ENCODE results near the gene TMEFF1.
"Not testable (repeated sequence)": the region's sequence is repeated elsewhere in the genome, so short reads cannot be mapped to it uniquely, and the experiment has no call there.

TMEFF1 gene

DNA sequence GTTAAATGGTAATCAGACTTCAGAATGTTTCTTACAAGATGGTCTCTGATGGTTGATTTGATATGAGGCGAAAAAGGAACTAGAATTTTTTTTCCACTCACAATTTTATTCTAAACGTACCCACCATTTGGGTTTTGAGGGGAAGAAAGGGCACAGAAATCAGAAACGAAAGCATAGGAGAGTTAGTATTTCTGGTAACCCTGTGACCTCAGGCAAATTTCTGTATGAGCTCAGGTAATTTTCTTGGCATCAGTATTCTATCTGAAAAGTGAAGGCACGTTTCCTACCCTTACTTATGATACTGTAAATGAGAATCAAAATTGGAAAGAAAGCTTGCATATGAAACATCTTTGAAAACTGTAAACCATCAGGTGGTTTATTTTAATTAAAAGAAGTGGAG, 26.5 kb downstream of the TMEFF1 start:
- no peak for DNase-seq

DNA sequence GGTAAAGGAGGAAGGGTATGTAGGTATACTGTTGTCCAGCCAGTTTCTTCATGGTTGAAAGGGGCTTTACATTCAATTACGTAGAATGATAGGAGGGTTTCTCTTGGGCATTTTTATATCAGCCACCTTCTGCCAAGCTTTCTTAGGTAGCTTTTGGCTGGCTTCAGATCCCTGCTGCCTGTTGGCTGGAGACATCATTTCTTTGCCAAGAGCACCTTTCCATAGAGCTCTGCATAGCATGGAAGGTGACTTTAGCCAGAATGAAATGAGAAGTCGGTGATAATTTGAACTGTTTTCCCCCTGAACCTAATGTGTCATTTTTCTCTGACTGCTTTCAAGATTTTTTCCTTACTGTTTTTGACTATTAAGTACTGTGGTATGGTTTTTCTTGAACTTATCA, 26.9 kb downstream of the TMEFF1 start:
- DNase-seq: no peak

DNA sequence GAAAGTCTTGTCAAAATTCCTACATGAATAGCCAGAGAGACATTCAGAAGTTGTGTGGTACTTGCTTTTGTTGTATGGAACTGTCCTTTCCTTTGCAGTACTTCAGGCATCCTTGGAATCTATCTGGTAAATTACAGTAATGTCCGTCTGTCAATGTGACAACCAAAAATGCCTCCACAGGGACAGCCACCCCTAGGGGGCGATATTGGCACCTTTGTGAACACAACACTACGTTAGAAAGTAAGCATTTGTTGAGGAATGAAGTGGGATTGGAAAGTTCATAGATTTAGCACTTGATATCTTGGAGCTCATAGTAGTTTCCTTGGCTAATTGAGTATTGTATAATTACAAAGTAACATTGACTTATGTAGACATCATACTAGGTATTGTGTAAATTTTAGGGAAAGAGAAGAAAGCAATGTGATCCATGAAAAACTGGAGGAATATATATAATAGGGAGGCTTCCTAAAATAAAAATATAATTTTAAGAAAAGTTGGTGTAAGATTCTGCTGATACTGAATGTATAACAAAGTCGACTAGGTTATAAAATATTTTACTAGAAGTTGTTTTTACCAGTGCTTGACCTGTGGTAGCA, 32.7 kb downstream of the TMEFF1 start:
- peak; percentile 86 for DNase-seq

DNA sequence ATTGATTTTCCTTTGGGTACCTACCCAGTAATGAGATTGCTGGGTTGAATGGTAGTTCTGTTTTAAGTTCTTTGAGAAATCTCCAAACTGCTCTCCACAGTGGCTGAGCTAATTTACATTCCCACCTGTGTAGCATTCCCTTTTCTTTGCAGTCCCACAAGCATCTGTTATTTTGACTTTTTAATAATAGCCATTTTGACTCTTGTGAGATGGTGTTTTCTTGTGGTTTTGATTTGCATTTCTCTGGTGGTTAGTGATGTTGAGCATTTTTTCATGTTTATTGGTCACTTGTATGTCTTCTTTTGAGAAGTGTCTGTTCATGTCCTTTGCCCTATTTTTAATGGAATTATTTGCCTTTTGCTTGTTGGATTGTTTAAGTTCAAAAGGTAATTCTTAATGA, 34.4 kb downstream of the TMEFF1 start:
- DNase-seq: not testable (repeated sequence)

DNA sequence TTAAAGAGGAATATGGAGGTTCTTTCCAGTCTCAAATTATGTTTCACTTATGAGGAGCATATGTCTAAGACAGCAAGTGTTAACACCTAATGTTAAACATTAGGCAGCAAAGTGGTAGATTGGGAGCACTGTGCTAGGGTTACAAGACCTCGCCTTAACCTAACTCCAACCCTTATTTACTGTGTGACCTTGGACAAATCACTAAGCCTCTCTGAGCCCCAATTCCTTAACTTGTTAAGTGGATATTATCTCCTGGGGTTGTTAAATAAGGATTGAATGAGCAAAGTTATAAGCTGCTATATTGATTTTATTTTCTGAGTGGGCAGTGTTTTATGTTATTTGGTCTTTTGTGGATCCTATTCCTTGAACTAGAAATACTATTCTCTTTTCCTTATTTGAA, 38.3 kb downstream of the TMEFF1 start:
- DNase-seq: no peak

DNA sequence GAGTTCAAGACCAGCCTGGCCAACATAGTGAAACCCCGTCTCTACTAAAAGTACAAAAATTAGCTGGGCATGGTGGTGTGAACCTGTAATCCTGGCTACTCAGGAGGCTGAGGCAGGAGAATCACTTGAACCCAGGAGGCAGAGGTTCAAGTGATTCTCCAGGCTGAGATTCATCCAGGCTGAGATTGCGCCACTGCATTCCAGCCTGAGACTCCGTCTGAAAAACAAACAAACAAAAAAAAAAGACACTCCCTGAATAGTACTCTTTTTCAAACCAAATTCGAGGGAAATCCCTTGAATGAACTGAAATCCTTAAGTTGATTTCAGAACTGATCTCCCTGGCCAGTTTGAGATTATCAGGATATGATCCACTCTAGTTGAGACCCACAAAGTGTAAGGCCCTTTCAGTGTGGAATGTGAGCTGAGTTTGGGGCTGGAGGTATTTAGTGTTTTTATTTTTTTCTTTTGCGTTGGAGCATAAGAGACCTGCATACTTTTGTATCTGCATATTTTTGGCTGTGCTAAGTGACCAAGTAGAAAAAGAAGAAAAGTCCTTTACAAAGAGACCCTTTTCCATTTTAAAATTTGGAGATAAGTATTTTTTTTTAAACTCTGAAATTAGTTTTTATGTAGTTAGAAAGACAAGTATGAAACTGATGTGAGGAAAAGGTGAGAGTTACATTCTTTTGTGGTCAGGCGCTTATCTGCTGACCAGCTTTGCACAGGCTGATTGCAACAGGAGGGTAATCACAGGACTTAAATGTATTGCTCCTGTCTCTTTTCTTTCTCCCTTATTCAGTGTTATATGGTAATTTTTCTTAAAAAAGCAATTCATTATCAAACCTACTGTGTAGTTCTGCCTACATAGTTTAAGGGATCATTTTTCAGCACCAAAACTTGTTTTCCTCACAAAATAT, 42.9 kb downstream of the TMEFF1 start:
- DNase-seq: peak; percentile 6

DNA sequence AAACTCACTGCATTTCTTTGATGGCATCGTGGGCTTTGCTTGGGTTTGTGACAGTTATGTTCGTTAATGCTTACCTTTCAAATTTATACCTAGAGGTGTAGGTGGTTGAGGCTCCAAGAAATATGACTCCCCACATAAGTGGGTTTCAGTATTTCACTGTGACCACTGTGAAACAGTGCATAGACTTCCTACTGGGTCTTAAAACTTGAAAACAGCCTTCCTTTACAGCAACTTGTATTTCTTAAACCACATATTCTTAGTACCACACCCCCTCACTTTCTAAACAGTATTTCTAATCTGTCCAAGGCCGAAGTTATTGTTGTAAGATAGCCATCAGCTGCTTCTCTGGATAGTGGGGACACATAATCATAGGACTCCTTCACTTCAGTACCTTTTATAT, 48.3 kb downstream of the TMEFF1 start:
- DNase-seq: no peak

DNA sequence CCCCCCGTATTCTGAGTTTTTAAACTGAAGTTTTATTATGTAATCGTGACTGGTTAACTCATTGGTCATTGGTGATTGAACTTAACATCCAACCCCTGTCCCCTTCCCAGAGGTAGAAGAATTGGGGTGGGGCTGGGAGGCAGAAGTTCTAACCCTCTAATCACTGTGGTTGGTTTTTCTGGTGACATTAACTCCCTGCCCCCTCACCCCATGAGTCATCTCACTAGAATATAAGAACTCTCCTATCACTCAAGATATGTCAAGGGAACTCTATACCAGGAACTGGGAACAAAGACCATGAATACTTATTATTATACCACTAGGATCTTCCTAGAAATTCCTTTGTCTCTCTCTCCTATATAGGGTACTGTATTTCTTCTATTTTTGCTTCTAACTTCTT, 52.6 kb downstream of the TMEFF1 start:
- DNase-seq: no peak

DNA sequence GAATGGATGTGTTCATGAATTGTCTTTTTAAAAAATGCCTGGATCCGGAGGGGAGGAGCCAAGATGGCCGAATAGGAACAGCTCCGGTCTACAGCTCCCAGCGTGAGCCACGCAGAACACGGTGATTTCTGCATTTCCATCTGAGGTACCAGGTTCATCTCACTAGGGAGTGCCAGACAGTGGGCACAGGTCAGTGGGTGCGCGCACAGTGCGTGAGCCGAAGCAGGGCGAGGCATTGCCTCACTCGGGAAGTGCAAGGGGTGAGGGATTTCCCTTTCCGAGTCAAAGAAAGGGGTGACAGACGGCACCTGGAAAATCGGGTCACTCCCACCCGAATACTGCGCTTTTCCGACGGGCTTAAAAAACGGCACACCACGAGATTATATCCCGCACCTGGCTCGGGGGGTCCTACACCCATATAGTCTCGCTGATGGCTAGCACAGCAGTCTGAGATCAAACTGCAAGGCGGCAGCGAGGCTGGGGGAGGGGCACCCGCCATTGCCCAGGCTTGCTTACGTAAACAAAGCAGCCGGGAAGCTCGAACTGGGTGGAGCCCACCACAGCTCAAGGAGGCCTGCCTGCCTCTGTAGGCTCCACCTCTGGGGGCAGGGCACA, 54.3 kb downstream of the TMEFF1 start:
- not testable (repeated sequence) for DNase-seq

DNA sequence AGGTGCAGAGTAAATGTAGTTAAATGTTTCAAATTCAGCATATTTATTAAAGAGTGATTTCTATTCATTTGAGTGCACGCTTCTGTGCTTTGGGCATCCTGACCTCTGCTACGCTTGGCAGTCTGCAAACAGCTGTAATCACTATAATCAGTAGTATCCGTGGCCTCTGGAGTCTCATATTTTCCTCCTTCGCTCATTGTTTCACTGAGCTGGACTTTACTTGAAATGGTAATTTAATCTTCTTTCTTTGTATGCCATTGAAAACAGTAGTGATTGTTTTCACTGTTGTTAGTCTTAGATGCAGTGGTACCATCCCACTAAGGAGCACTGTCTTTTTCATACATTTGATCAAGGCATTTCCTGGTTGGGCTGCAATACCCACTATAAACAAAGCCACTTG, 61.5 kb downstream of the TMEFF1 start:
- no peak for DNase-seq

DNA sequence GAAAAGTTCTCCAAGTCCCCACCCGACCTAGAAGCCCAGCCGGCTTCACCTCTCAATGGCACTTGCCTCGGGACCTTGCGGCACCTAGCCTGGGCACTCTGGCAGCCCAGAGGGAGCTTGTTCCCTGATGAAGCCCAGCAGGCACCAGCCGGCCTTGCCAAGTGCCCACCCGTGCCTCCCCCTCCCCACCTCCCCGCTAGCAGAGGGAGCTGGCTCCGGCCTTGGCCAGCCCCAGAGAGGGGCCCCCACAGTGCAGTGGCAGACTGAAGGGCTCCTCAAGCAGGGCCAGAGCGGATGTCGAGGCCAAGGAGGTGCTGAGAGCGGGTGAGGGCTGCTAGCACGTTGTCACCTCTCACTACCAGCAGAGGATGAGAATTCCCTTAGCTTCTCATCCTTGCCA, 67.4 kb downstream of the TMEFF1 start:
- no peak for DNase-seq

DNA sequence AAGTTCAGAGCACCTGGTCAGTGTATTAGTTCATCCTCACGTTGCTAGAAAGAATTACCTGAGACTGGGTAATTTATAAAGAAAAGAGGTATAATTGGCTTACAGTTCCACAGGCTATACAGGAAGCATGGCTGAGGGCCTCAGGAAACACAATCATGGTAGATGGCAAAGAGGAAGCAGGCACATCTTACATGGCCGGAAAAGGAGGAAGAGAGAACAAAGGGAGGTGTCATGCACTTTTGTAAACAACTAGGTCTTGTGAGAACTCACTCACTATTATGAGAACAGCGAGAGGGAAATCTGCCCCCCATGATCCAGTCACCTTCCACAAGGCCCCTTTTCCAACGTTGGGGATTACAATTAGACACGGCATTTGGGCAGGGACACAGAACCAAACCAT, 76.1 kb downstream of the TMEFF1 start:
- DNase-seq: no peak

DNA sequence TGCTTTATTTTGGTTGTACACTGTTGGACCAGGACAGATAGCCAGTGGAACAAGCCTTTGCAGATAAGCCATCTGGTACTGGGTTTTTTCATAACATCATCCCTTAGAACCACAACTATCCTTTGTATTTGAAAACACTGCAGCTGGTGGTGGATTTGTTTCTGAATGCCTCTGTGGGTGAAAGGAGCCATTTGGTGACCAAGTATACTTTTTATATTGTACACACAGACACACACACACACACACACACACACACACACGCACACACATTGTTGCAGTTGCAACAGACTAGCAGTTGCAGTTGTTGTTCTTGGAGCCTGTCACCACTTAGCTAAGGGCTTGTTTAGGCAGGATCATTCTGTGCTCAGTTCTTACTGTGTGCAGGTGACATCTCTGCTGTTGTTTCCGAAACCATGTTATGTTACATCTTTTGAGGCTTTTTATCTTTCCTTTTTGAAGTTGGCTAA, 82.0 kb downstream of the TMEFF1 start:
- DNase-seq: no peak

DNA sequence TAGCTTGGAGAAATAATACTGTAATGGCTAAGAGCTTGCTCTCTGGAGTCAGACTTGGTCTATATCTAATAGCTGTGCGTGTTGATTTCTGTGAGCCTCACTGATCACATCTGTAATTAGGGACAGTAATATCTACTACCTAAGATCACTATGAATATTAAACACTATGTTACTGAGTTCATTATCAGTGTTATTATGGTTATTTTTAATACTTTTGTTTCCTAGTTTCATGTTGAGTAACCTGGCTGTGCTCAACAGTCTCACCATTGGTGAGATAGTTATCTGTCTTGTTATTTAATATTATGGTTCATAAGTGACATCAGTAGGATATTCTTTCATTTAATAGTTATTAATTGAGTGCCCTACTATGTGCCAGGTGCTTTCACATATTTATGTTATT, 82.5 kb downstream of the TMEFF1 start:
- no peak for DNase-seq

DNA sequence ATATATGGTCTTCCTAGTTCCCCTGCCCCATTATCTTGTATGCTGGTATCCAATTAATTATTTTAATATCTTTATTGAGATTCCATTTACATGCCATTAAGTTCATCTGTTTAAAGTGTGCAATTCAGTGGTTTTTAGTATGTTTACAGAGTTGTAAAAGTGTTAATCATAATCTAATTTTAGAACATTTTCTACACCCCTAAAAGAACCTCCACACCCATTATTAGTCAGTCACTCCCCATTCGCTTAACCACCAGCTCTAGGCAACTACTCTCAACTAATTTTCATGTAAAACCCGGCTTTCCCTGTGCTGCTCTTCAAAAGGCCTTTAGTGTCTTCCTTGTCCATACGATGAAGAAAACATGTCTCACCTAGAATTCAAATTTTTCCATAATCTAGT, 84.1 kb downstream of the TMEFF1 start:
- DNase-seq: no peak

DNA sequence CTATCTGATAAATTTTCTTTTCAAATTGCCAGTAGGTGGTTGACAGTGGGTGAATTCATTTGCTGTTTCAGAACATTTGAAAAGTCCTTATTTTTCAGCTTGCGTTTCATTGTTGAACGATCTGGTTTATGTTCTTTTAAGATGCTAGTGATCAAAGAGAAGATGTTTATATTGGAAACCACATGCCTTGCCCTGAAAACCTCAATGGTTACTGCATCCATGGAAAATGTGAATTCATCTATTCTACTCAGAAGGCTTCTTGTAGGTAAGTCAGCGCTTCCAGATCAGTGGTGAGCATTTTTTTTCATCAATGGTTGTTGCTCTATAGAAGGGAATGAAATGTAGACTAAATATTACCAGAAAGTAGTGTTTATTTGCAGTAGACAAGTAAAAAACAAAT, 88.3 kb downstream of the TMEFF1 start:
- no peak for DNase-seq

DNA sequence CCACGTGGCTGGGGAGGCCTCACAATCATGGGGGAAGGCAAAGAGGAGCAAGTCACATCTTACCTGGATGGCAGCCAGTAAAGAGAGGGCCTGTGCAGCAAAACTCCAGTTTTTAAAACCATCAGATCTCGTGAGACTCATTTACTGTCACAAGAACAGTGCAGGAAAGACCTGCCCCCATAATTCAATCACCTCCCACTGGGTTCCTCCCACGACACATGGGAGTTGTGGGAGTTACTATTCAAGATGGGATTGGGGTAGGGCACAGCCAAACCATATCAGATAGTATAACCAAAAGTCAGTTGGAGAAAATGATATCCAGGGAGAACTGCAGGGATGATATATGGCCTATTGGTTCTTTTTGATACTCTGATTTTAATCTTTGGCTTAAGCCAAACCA, 94.9 kb downstream of the TMEFF1 start:
- DNase-seq: no peak

DNA sequence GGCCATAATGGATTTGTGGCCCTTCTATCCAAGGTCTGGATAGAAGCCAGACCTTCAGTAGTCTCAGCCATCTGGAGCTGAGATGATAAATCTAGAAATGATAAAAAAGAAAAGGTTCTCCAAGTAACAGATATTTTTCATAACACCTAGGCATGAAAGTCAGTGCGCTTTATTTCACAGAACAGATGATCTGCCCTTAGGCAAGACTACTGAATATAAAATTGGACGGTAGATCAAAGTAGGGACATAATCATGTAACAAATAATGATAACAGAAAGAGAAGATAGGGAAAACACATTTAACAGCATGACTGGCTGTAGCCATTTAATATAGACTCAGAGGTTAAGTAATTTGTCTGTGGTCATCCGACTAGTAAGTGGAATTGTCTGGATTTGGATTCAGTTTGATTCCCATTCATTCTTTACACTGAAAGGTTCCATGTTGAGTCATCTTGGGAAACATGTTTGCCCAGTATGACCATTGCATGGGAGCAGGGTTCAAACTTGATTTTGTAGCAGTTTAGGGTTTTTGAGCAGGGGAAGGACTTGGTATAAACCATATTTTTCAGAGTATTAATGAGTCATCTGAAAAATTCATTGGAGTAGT, 100.8 kb downstream of the TMEFF1 start:
- DNase-seq: no peak

DNA sequence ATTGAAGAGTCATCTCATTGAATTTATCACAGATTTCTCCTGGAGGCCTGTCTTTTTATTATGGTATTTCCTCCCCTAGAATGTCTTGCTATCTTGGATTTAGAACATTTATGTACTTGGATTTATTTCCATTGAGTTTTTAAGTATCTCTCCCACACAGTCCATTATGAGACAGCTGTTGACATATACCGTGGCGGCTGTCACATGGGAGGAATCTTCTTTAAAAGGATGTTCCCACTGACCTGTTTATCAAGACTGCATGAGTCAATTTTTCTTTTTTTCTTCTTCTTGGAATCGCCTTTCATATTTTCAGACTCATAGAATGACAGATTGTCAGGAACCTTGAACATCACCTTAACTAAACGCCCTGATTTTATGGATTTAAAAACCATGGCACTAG, 102.1 kb downstream of the TMEFF1 start:
- DNase-seq: no peak

DNA sequence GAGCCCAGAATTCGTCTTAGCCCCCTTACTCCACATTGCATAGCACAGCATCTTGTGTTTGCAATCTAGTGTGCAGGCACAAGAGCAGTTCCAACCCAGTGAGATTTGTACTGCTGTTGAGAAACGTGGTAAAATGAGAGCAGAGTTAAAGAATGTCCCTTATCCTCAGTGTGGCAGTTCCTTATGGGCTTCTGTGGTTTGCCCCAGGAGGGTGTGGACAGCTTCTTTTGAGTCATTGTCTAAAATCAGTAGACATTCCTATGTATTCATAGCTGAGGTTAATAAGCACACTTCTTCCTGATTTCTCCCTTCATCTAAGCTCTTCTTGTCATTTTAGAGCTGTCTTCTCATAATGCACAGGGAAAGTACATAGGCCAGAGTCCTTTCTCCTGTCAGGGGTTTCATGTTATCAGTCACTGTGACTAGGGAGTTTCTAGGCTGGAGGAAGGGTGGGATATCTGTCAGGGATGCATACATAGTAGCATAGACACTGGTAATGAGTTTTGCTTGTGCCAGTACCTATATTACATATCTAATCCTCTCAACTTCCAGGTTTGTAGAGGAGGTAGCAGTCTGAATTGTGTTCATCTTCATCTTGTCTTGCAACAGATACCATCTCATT, 102.9 kb downstream of the TMEFF1 start:
- peak; percentile 9 for DNase-seq

DNA sequence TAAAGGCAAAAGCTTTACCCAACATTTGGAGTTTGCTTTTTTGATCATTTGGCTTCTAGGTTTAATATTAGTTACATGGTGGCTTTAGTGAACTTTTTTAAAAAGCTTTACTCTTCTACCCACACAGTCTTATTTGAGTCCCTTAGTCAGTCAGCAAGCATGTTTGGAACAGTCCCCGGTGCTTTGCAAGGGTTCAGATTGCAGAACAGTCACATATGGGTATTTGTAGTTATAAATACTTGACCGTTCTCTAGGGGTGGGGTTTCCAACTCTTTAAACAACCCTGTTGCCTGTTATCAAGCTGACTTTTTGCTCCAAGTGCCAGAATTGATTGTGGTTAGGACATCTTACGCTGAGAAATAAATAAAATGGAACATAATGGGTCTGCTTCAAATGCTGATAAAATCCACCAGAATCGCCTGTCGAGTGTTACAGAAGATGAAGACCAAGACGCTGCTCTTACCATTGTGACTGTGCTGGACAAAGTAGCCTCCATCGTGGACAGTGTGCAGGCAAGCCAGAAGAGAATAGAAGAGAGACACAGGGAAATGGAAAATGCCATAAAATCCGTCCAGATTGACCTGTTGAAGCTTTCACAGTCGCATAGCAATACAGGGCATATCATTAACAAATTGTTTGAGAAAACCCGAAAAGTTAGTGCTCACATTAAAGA, 105.0 kb downstream of the TMEFF1 start, which contains the start of gene CAVIN4:
CAVIN4 (plus strand) TSS at position 304 of the 673 bp plus-strand sequence; CDS start at position 369, 65 bp downstream.
- no peak for DNase-seq

DNA sequence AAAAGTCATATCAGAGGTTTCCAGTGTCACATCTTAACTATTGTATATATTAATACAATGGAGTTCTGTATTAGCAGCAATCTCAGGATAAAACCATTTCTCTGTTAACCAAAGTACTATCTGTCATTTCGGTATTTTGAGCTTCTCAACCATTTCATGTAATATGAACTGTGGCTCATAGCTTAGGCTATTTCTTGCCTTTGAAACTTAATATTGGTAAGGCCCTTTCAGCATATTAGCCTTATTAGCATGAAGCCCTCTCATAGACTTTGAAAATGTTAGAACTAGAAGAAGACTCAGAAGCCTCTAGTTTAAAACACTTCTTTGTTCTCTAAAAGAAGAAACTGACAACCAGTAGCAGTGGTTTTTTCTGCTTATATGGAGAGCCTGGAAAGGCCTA, 105.7 kb downstream of the TMEFF1 start:
- DNase-seq: no peak
